ENCODE data around the gene NEDD4L. TPM values are rescaled to one million over a fixed set of nuclear protein-coding genes. Genes with fewer than 3 reads are reported as not detected.

NEDD4L gene
- total RNA-seq, 1 donor from 2014 or later: 5.1 TPM

GRCh38 chr18:58015065-58015780, 28.8 kb upstream of the NEDD4L start:
- H3K4me3 Mint-ChIP-seq (ENCODE audit: low read depth): no peak overlapping the region
- no peaks in the 10 kb centered on the region for H3K9me3 Mint-ChIP-seq
- H3K4me1 Mint-ChIP-seq (ENCODE audit: low read depth): no peaks in the 10 kb centered on the region
- no peak for DNase-seq (ENCODE audit: low spot score)
- H3K27ac Mint-ChIP-seq: no peak overlapping the region
- H3K27me3 Mint-ChIP-seq (ENCODE audit: low read depth): peaks cover 15% of the 10 kb centered on the region
- no peaks in the 10 kb centered on the region for H3K36me3 Mint-ChIP-seq (ENCODE audit: low read depth)
- intact Hi-C loops (cut with micrococcal nuclease): no loop called here

GRCh38 chr18:58017267-58017666, 26.8 kb upstream of the NEDD4L start:
- Mint-ChIP-seq H3K27me3 (ENCODE audit: low read depth) (peaks cover 11% of the 10 kb centered on the region), H3K9me3 (no peaks in the 10 kb centered on the region), H3K4me3 (ENCODE audit: low read depth) (no peak overlapping the region), H3K36me3 (ENCODE audit: low read depth) (no peaks in the 10 kb centered on the region), H3K27ac (no peak overlapping the region), H3K4me1 (ENCODE audit: low read depth) (no peaks in the 10 kb centered on the region)
- no peak for DNase-seq (ENCODE audit: low spot score)
- intact Hi-C loops (cut with micrococcal nuclease): no loop called here

GRCh38 chr18:58020567-58021107, 23.4 kb upstream of the NEDD4L start:
- Mint-ChIP-seq H3K4me3 (ENCODE audit: low read depth) (no peak overlapping the region), H3K36me3 (ENCODE audit: low read depth) (no peaks in the 10 kb centered on the region), H3K27me3 (ENCODE audit: low read depth) (peaks cover 6% of the 10 kb centered on the region), H3K9me3 (no peaks in the 10 kb centered on the region), H3K27ac (no peak overlapping the region), H3K4me1 (ENCODE audit: low read depth) (no peaks in the 10 kb centered on the region)
- intact Hi-C loops (cut with micrococcal nuclease): no loop called here
- no peak for DNase-seq (ENCODE audit: low spot score)

- H3K4me3 Mint-ChIP-seq (ENCODE audit: low read depth): no peak overlapping the region
- H3K36me3 Mint-ChIP-seq (ENCODE audit: low read depth): no peaks in the 10 kb centered on the region
- no peaks in the 10 kb centered on the region for H3K4me1 Mint-ChIP-seq (ENCODE audit: low read depth)
- no peaks in the 10 kb centered on the region for H3K27me3 Mint-ChIP-seq (ENCODE audit: low read depth)
- no peak overlapping the region for H3K27ac Mint-ChIP-seq
- intact Hi-C loops (cut with micrococcal nuclease): no loop called here
- no peaks in the 10 kb centered on the region for H3K9me3 Mint-ChIP-seq
- DNase-seq (ENCODE audit: low spot score): no peak
Observed at GRCh38 chr18:58021504-58021903, 22.5 kb upstream of the NEDD4L start.

GRCh38 chr18:58023108-58023507, 20.9 kb upstream of the NEDD4L start:
- H3K9me3 Mint-ChIP-seq: no peaks in the 10 kb centered on the region
- DNase-seq (ENCODE audit: low spot score): no peak
- no peaks in the 10 kb centered on the region for H3K4me1 Mint-ChIP-seq (ENCODE audit: low read depth)
- no peaks in the 10 kb centered on the region for H3K27me3 Mint-ChIP-seq (ENCODE audit: low read depth)
- no peaks in the 10 kb centered on the region for H3K36me3 Mint-ChIP-seq (ENCODE audit: low read depth)
- no peak overlapping the region for H3K27ac Mint-ChIP-seq
- intact Hi-C loops (cut with micrococcal nuclease): no loop called here
- H3K4me3 Mint-ChIP-seq (ENCODE audit: low read depth): no peak overlapping the region

- Mint-ChIP-seq H3K27me3 (ENCODE audit: low read depth) (no peaks in the 10 kb centered on the region), H3K4me1 (ENCODE audit: low read depth) (no peaks in the 10 kb centered on the region), H3K36me3 (ENCODE audit: low read depth) (no peaks in the 10 kb centered on the region), H3K27ac (no peak overlapping the region), H3K4me3 (ENCODE audit: low read depth) (no peak overlapping the region), H3K9me3 (no peaks in the 10 kb centered on the region)
- intact Hi-C loops (cut with micrococcal nuclease): no loop called here
- DNase-seq (ENCODE audit: low spot score): no peak
Observed at GRCh38 chr18:58024139-58024538, 19.9 kb upstream of the NEDD4L start.

GRCh38 chr18:58025205-58025604, 18.8 kb upstream of the NEDD4L start:
- no peak for DNase-seq (ENCODE audit: low spot score)
- Mint-ChIP-seq H3K9me3 (no peaks in the 10 kb centered on the region), H3K27me3 (ENCODE audit: low read depth) (no peaks in the 10 kb centered on the region), H3K4me3 (ENCODE audit: low read depth) (no peak overlapping the region), H3K36me3 (ENCODE audit: low read depth) (no peaks in the 10 kb centered on the region), H3K4me1 (ENCODE audit: low read depth) (no peaks in the 10 kb centered on the region), H3K27ac (no peak overlapping the region)
- intact Hi-C loops (cut with micrococcal nuclease): no loop called here

- Mint-ChIP-seq H3K27ac (no peak overlapping the region), H3K4me3 (ENCODE audit: low read depth) (no peak overlapping the region), H3K4me1 (ENCODE audit: low read depth) (no peaks in the 10 kb centered on the region), H3K9me3 (no peaks in the 10 kb centered on the region), H3K27me3 (ENCODE audit: low read depth) (no peaks in the 10 kb centered on the region), H3K36me3 (ENCODE audit: low read depth) (no peaks in the 10 kb centered on the region)
- DNase-seq (ENCODE audit: low spot score): no peak
- intact Hi-C loops (cut with micrococcal nuclease): no loop called here
Observed at GRCh38 chr18:58025733-58026132, 18.3 kb upstream of the NEDD4L start.

- Mint-ChIP-seq H3K9me3 (no peaks in the 10 kb centered on the region), H3K36me3 (ENCODE audit: low read depth) (no peaks in the 10 kb centered on the region)
Observed at GRCh38 chr18:58026395-58026794, 17.6 kb upstream of the NEDD4L start.

GRCh38 chr18:58026857-58027256, 17.2 kb upstream of the NEDD4L start:
- no peaks in the 10 kb centered on the region for H3K27me3 Mint-ChIP-seq (ENCODE audit: low read depth)
- no peaks in the 10 kb centered on the region for H3K4me1 Mint-ChIP-seq (ENCODE audit: low read depth)
- DNase-seq (ENCODE audit: low spot score): no peak
- no peaks in the 10 kb centered on the region for H3K36me3 Mint-ChIP-seq (ENCODE audit: low read depth)
- intact Hi-C loops (cut with micrococcal nuclease): no loop called here
- H3K27ac Mint-ChIP-seq: no peak overlapping the region
- H3K9me3 Mint-ChIP-seq: no peaks in the 10 kb centered on the region
- H3K4me3 Mint-ChIP-seq (ENCODE audit: low read depth): no peak overlapping the region

More at GRCh38 chr18:58026395-58026794, 17.6 kb upstream of the NEDD4L start:
- H3K27ac Mint-ChIP-seq: no peak overlapping the region
- no peak for DNase-seq (ENCODE audit: low spot score)
- no peaks in the 10 kb centered on the region for H3K27me3 Mint-ChIP-seq (ENCODE audit: low read depth)
- no peaks in the 10 kb centered on the region for H3K4me1 Mint-ChIP-seq (ENCODE audit: low read depth)
- intact Hi-C loops (cut with micrococcal nuclease): no loop called here
- H3K4me3 Mint-ChIP-seq (ENCODE audit: low read depth): no peak overlapping the region

GRCh38 chr18:58027341-58027740, 16.7 kb upstream of the NEDD4L start:
- intact Hi-C loops (cut with micrococcal nuclease): no loop called here
- H3K27me3 Mint-ChIP-seq (ENCODE audit: low read depth): no peaks in the 10 kb centered on the region
- H3K4me3 Mint-ChIP-seq (ENCODE audit: low read depth): no peak overlapping the region
- H3K4me1 Mint-ChIP-seq (ENCODE audit: low read depth): no peaks in the 10 kb centered on the region
- H3K9me3 Mint-ChIP-seq: no peaks in the 10 kb centered on the region
- DNase-seq (ENCODE audit: low spot score): no peak
- H3K36me3 Mint-ChIP-seq (ENCODE audit: low read depth): no peaks in the 10 kb centered on the region
- H3K27ac Mint-ChIP-seq: no peak overlapping the region

- Mint-ChIP-seq H3K27ac (no peak overlapping the region), H3K9me3 (no peaks in the 10 kb centered on the region), H3K36me3 (ENCODE audit: low read depth) (no peaks in the 10 kb centered on the region), H3K4me1 (ENCODE audit: low read depth) (no peaks in the 10 kb centered on the region), H3K4me3 (ENCODE audit: low read depth) (no peak overlapping the region), H3K27me3 (ENCODE audit: low read depth) (peaks cover under 1% of the 10 kb centered on the region)
- intact Hi-C loops (cut with micrococcal nuclease): no loop called here
- DNase-seq (ENCODE audit: low spot score): no peak
Observed at GRCh38 chr18:58028109-58028784, 15.8 kb upstream of the NEDD4L start.

GRCh38 chr18:58032233-58032632, 11.8 kb upstream of the NEDD4L start:
- H3K27me3 Mint-ChIP-seq (ENCODE audit: low read depth): peaks cover 20% of the 10 kb centered on the region
- intact Hi-C loops (cut with micrococcal nuclease): no loop called here
- no peak overlapping the region for H3K27ac Mint-ChIP-seq
- no peak for DNase-seq (ENCODE audit: low spot score)
- H3K4me1 Mint-ChIP-seq (ENCODE audit: low read depth): no peaks in the 10 kb centered on the region
- no peaks in the 10 kb centered on the region for H3K9me3 Mint-ChIP-seq
- H3K4me3 Mint-ChIP-seq (ENCODE audit: low read depth): no peak overlapping the region
- no peaks in the 10 kb centered on the region for H3K36me3 Mint-ChIP-seq (ENCODE audit: low read depth)

Measured in activated T-helper 2 cell treated with anti-CD3 and anti-CD28 coated beads, Interferon-gamma antibody, Interleukin-2, Interleukin-4, amounts not matched to agents 10 μg/mL and 5 μg/mL and 100 μg/mL, durations not matched to agents 14 hours and 24 hours and 36 hours (primary cell).